Testis (tissue), 3 donors: ENCODE measurements around the gene HECTD4. TPM values are rescaled to one million over a fixed set of nuclear protein-coding genes. Genes with fewer than 3 reads are reported as not detected.

ENCODE experiments used
- DNase-seq: peaks from one replicate; pipeline ENCODE4 v3.0.0-alpha.2; 2019
- H3K27ac ChIP-seq, 2 donors: fragments of 200-600 bp; sonication (generic); one replicate each; pipeline ENCODE4 v1.5.1; 2019
- H3K27me3 ChIP-seq: fragments of 200-600 bp; sonication (generic); one replicate; pipeline ENCODE4 v1.5.1; 2019
- H3K36me3 ChIP-seq: fragments of 200-600 bp; sonication (generic); one replicate; pipeline ENCODE4 v1.5.1; 2017; ENCODE audit warnings: low read depth; ENCODE audit errors: missing control alignments
- H3K4me1 ChIP-seq: fragments of 200-600 bp; sonication (generic); one replicate; pipeline ENCODE4 v1.5.1; 2019
- H3K4me3 ChIP-seq, 2 donors: fragments of 200-600 bp; sonication (generic); one replicate each; pipeline ENCODE4 v1.5.1; 2017 to 2019
- H3K9me3 ChIP-seq: fragments of 200-600 bp; sonication (generic); one replicate; pipeline ENCODE4 v1.5.1; 2017
- CTCF ChIP-seq, 3 experiments: fragments of 450-650 bp in 2 of 3; fragments of 200-600 bp in 1 of 3; sonication (generic) in 1 of 3; IDR thresholded peaks; one replicate each; pipeline ENCODE4 v1.5.1; 2016 to 2019; ENCODE audit warnings: antibody characterized with exemption in 3 of 3, mild to moderate bottlenecking in 2 of 3, moderate library complexity in 1 of 3
- POLR2A ChIP-seq: fragments of 450-650 bp; IDR thresholded peaks from one replicate; pipeline ENCODE4 v1.6.1; 2017; ENCODE audit warnings: antibody characterized with exemption, mild to moderate bottlenecking, moderate library complexity
- WGBS, 2 donors: methylation state at CpG; one replicate each; pipeline ENCODE4 v1.1.5; 2018; 5-methylcytosine and 5-hydroxymethylcytosine counted together
- intact Hi-C: fragments of 100-400 bp; cut with DNase I; formaldehyde crosslinking; loops from one replicate; pipeline ENCODE4 v1.15.1; 2023; ENCODE audit warnings: low total_unique reads
- polyA plus RNA-seq: library from polyadenylated mRNA; stranded (reverse); fragments of 350-450 nt; fragmentation: Illumina TruSeq; extraction: RNeasy Lipid Tissue Mini Kit (QIAGEN cat#74804); gene quantifications from one replicate; pipeline ENCODE4 v1.2.3, GENCODE V29; 2014; ENCODE audit warnings: low read depth, low replicate concordance; ENCODE audit not compliant: insufficient read depth
- total RNA-seq, 2 donors: library from RNA; depleted of rRNA; stranded (reverse); fragments of >200 nt; gene quantifications; one replicate each; pipeline ENCODE4 v1.2.3, GENCODE V29; 2016

HECTD4 gene
- total and polyA plus RNA-seq, 3 donors from 2014 or later: 49.6 to 91.8 (median 68.8) TPM

- H3K36me3 ChIP-seq: no peaks in the 10 kb centered on the region
- DNase-seq: no peak
- intact Hi-C loops: no loop called here
These were observed 189.8 kb downstream of the HECTD4 start for GRCh38 chr12:112192475-112192874.

GRCh38 chr12:112191840-112192321 is 190.3 kb downstream of the HECTD4 start:
- Histone ChIP-seq H3K27ac (no peak overlapping the region), H3K9me3 (no peaks in the 10 kb centered on the region), H3K4me3 (no peak overlapping the region), H3K36me3 (no peaks in the 10 kb centered on the region), H3K4me1 (no peaks in the 10 kb centered on the region), H3K27me3 (no peaks in the 10 kb centered on the region)
- no peak for DNase-seq
- TF ChIP-seq CTCF (IDR thresholded peaks at IDR 0.05): no peak
- TF ChIP-seq POLR2A: no peak
- WGBS, 2 donors: 70 to 72% methylated on average over 4 of the region's 4 CpGs
- intact Hi-C loops: no loop called here

More at GRCh38 chr12:112192475-112192874, 189.8 kb downstream of the HECTD4 start:
- no peaks in the 10 kb centered on the region for H3K27me3 ChIP-seq
- no peaks in the 10 kb centered on the region for H3K9me3 ChIP-seq
- H3K27ac ChIP-seq: no peak overlapping the region
- TF ChIP-seq CTCF (IDR thresholded peaks at IDR 0.05) (no peak), POLR2A (no peak)
- no peaks in the 10 kb centered on the region for H3K4me1 ChIP-seq
- H3K4me3 ChIP-seq: no peak overlapping the region
- 92 to 95% methylated on average over 13 of the region's 13 CpGs for WGBS, 2 donors

GRCh38 chr12:112191201-112191600 is 191.0 kb downstream of the HECTD4 start:
- 72 to 77% methylated on average over 2 of the region's 2 CpGs for WGBS, 2 donors
- Histone ChIP-seq H3K9me3 (no peaks in the 10 kb centered on the region), H3K36me3 (no peaks in the 10 kb centered on the region), H3K27me3 (no peaks in the 10 kb centered on the region), H3K4me1 (no peaks in the 10 kb centered on the region), H3K27ac (no peak overlapping the region), H3K4me3 (no peak overlapping the region)
- intact Hi-C loops: no loop called here
- no peak for DNase-seq
- no peak for TF ChIP-seq CTCF (IDR thresholded peaks at IDR 0.05)
- no peak for TF ChIP-seq POLR2A

GRCh38 chr12:112190231-112191025 is 191.8 kb downstream of the HECTD4 start:
- Histone ChIP-seq H3K27ac (no peak overlapping the region), H3K9me3 (no peaks in the 10 kb centered on the region), H3K4me3 (no peak overlapping the region), H3K36me3 (no peaks in the 10 kb centered on the region), H3K4me1 (peaks cover 2% of the 10 kb centered on the region), H3K27me3 (no peaks in the 10 kb centered on the region)
- TF ChIP-seq POLR2A: no peak
- no peak for TF ChIP-seq CTCF (IDR thresholded peaks at IDR 0.05)
- no peak for DNase-seq
- intact Hi-C loops: no loop called here
- WGBS, 2 donors: 88 to 90% methylated on average over 2 to 5 of the region's 5 CpGs
